Muscle layer of colon (tissue), 2 donors: ENCODE measurements around the gene CERS3.
A peak's percentile ranks its signal among the peaks of the same experiment; 100 is the strongest.

Experiments
- H3K27ac ChIP-seq: one replicate; pipeline ENCODE4 v1.7.0; 2013; ENCODE audit warnings: low read depth, mild to moderate bottlenecking, low read length, moderate library complexity
- H3K27me3 ChIP-seq, 2 donors: one replicate each; pipeline ENCODE4 v1.7.0; 2013; ENCODE audit warnings: low read length in 2 of 2, mild to moderate bottlenecking in 2 of 2; ENCODE audit not compliant: insufficient read depth in 2 of 2, control insufficient read depth in 1 of 2
- H3K36me3 ChIP-seq: one replicate; pipeline ENCODE4 v1.7.0; 2013; ENCODE audit warnings: mild to moderate bottlenecking, low read length; ENCODE audit not compliant: insufficient read depth
- H3K4me1 ChIP-seq: one replicate; pipeline ENCODE4 v1.7.0; 2013; ENCODE audit warnings: mild to moderate bottlenecking, low read length; ENCODE audit not compliant: insufficient read depth
- H3K4me3 ChIP-seq, 2 donors: one replicate each; pipeline ENCODE4 v1.7.0; 2013; ENCODE audit warnings: low read length in 2 of 2, low read depth in 1 of 2, mild to moderate bottlenecking in 1 of 2, moderate library complexity in 1 of 2
- H3K9ac ChIP-seq: one replicate; pipeline ENCODE4 v1.7.0; 2013; ENCODE audit warnings: low read length
- H3K9me3 ChIP-seq: one replicate; pipeline ENCODE4 v1.7.0; 2013; ENCODE audit warnings: mild to moderate bottlenecking, low read length
- donor health status: abdominal sarcoma.
- donor health status: Adenocarcinoma of cecum.

Gene CERS3

GRCh38 chr15:100373120-100373896 is 155.4 kb downstream of the CERS3 start:
- peak overlapping the region in 1 of 2 donors; percentile 58 for H3K4me3 ChIP-seq
- no peak overlapping the region for H3K9ac ChIP-seq
- no peaks in the 10 kb centered on the region for H3K9me3 ChIP-seq
- no peak overlapping the region for H3K27ac ChIP-seq
- no peaks in the 10 kb centered on the region for H3K36me3 ChIP-seq
- peaks cover 0 to 14% of the 10 kb centered on the region in 2 donors for H3K27me3 ChIP-seq
- H3K4me1 ChIP-seq = no peaks in the 10 kb centered on the region

GRCh38 chr15:100372739-100373119 is 156.0 kb downstream of the CERS3 start:
- no peak overlapping the region for H3K9ac ChIP-seq
- H3K4me1 ChIP-seq = no peaks in the 10 kb centered on the region
- H3K4me3 ChIP-seq = peak overlapping the region in 1 of 2 donors; percentile 58
- no peaks in the 10 kb centered on the region for H3K9me3 ChIP-seq
- H3K27ac ChIP-seq = no peak overlapping the region
- peaks cover 0 to 14% of the 10 kb centered on the region in 2 donors for H3K27me3 ChIP-seq
- no peaks in the 10 kb centered on the region for H3K36me3 ChIP-seq

GRCh38 chr15:100355342-100355741 is 173.4 kb downstream of the CERS3 start:
- Histone ChIP-seq H3K9me3 (no peaks in the 10 kb centered on the region), H3K27me3 (no peaks in the 10 kb centered on the region), H3K27ac (no peak overlapping the region), H3K36me3 (no peaks in the 10 kb centered on the region), H3K4me3 (no peak overlapping the region), H3K4me1 (peaks cover 4% of the 10 kb centered on the region), H3K9ac (no peak overlapping the region)

GRCh38 chr15:100353449-100353848 is 175.3 kb downstream of the CERS3 start:
- H3K4me3 ChIP-seq = no peak overlapping the region
- no peaks in the 10 kb centered on the region for H3K27me3 ChIP-seq
- H3K9me3 ChIP-seq = no peaks in the 10 kb centered on the region

GRCh38 chr15:100350434-100351226 is 178.1 kb downstream of the CERS3 start:
- H3K27ac ChIP-seq = no peak overlapping the region
- no peaks in the 10 kb centered on the region for H3K27me3 ChIP-seq
- peaks cover 9% of the 10 kb centered on the region for H3K4me1 ChIP-seq
- no peaks in the 10 kb centered on the region for H3K36me3 ChIP-seq
- peak overlapping the region in 1 of 2 donors; percentile 92 for H3K4me3 ChIP-seq
- H3K9ac ChIP-seq = no peak overlapping the region
- H3K9me3 ChIP-seq = no peaks in the 10 kb centered on the region

More at GRCh38 chr15:100353449-100353848, 175.3 kb downstream of the CERS3 start:
- Histone ChIP-seq H3K27ac (no peak overlapping the region), H3K9ac (no peak overlapping the region), H3K36me3 (no peaks in the 10 kb centered on the region), H3K4me1 (peaks cover 9% of the 10 kb centered on the region)
